ENCODE results near the gene OPTC.

- no peak for TF ChIP-seq POLR2A (IDR thresholded peaks at IDR 0.05; ENCODE audit: low read depth, low read length)
- TF ChIP-seq POLR2AphosphoS5 (IDR thresholded peaks at IDR 0.05; ENCODE audit: low read depth, low read length), result no peak
- TF ChIP-seq SPI1 (IDR thresholded peaks at IDR 0.05; ENCODE audit: low read depth, low read length), result no peak
Observed at GRCh38 chr1:203521074-203521794, 27.3 kb downstream of the OPTC start.

All from GM12891 (cell line).